COLO829 (cell line): ENCODE measurements around the gene CCNF.
"Not testable (repeated sequence)": the region's sequence is repeated elsewhere in the genome, so short reads cannot be mapped to it uniquely, and the experiment has no call there.

Experiments used
- DNase-seq: peaks from one replicate; pipeline ENCODE4 v3.0.0; 2012; ENCODE audit warnings: low spot score

CCNF gene

GRCh38 chr16:2428051-2428783, 1.0 kb upstream of the CCNF start:
- DNase-seq = no peak

- DNase-seq = no peak
These were observed 538 bp upstream of the CCNF start for GRCh38 chr16:2428784-2429033.

GRCh38 chr16:2429771-2430663, 770 bp downstream of the CCNF start:
- DNase-seq = no peak

GRCh38 chr16:2432286-2432685, 3.0 kb downstream of the CCNF start:
- no peak for DNase-seq

- no peak for DNase-seq
These were observed 3.7 kb downstream of the CCNF start for GRCh38 chr16:2432801-2433505.

- not testable (repeated sequence) for DNase-seq
These were observed 6.0 kb downstream of the CCNF start for GRCh38 chr16:2435236-2435635.

- no peak for DNase-seq
These were observed 6.9 kb downstream of the CCNF start for GRCh38 chr16:2436110-2436509.

- no peak for DNase-seq
These were observed 8.0 kb downstream of the CCNF start for GRCh38 chr16:2437032-2437790.

DNA sequence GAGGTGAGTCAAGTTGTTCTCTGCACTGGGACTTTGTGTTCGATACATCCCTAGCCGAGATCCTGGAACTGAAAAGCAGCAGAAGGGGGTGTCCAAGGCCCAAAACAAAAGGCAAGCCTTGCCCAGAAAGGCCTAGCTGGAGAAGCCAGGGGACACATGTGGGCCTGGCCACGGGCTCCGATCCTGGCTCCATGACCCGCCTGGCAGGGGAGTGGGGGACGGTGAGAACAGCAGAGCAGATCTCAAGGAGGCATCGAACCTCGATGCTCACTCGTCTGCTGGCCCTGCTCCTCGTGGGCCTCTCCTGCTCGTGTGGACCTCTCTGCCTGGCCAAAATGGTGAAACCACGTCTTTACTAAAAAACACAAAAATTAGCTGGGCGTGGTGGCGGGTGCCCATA, 8.9 kb downstream of the CCNF start:
- DNase-seq = no peak

DNA sequence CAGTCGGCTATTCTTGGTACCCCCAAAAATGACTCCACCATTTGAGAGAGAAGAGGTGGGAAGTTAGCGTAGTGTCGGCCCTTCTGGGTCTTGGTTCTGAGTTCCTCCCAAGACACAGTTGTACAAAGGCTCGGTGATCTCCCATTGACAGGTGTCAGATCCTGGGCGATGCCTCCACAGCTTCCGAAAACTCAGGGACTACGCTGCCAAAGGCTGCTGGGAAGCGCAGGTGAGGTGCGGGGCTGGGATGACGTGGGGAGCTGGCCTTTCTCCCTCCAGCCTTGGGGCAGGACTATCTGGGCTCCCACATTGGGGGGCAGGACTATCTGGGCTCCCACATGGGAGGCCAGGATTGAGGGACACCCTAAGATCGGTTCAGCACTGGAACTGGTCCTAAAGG, 10.4 kb downstream of the CCNF start:
- no peak for DNase-seq

GRCh38 chr16:2441143-2441804, 12.0 kb downstream of the CCNF start:
- DNase-seq = not testable (repeated sequence)

DNA sequence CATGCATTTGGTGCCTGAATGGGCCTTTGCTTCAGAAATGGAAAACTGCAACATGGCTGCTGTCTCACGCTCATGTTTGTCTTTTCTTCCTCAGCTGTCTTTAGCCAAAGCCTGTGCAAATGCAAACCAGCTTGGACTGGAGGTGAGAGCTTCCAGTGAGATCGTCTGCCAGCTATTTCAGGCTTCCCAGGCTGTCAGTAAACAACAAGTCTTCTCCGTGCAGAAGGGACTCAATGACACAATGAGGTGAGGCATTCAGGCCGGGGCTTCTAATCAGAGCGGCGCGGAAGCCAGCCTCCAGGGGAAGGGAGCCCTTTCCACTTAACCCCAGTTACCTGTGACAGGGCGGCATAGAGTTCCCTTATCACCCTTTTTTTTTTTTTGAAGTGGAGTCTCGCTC, 14.3 kb downstream of the CCNF start:
- no peak for DNase-seq

DNA sequence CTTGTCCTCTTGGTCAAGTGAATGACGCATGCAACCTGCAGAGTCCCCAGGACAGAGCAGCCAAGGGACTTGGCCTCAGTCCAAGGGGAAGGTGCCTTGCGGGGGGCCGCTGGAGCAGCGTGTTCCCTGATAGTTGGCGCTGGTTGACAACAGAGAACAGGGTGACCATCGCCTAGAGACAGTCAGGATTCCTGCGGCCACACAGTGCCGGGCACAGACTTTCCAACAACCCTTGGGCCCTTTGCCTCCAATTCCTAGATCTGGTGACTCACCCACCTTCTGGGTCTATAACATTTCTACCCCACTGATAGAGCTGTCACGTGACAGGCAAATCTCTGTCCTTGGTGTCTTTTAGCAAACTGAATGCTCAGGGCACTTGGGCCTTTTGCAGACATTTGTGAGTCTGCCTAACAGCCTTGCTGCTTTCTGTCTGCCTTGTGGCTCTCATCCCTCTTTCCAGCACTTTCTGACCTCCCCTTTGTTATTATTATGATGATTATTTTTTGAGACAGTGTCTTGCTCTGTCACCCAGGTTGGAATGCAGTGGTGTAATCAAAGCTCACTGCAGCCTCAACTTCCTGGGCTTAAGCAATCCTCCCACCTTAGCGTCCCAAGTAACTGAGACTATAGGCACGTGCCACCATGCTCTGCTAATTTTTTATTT, 18.8 kb downstream of the CCNF start:
- DNase-seq = no peak

GRCh38 chr16:2449118-2449517, 19.9 kb downstream of the CCNF start:
- DNase-seq = no peak

- DNase-seq = no peak
These were observed 21.3 kb downstream of the CCNF start for GRCh38 chr16:2450535-2450934.

- no peak for DNase-seq
These were observed 21.7 kb downstream of the CCNF start for GRCh38 chr16:2450975-2451381.

DNA sequence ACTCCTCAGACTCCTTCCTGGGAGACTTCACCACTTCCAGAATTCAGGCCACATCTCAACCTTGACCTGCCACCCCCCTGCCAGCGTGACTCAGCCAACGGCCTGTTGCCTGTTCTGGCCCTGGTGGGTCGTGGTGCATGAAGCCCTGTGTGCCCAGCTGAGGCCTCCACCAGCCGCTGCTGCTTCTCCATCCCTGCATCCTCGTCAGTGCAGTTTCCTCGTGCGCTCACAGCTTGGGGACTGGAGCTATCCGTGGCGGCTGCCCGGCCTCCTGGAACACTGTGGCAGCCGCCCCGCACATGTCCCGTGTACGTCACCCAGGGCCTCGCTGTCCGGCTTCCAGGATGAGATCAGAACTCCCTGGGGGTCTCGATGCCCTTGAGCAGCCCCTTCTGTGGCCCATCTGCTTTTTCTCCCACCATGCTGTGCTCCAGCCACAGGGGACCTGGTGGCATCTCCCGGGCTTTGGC, 22.6 kb downstream of the CCNF start:
- no peak for DNase-seq

DNA sequence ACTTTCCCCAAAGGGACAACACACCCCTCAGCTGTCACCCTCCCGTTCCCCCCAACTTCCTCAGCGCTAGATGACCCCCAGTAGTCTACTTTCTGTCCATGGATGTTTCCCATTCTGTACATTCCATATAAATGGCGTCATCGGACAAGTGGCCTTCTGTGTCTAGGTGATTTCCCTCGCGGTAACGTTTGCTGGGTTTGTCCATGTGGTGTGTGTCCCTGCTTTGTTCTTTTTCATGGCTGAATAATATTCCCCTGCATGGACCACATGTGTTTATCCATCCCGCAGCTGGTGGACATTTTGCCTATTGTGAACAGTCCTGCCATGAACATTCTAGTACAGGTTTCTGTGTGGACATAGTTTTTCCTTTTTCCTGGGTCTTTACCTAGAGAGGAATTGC, 23.4 kb downstream of the CCNF start:
- no peak for DNase-seq

DNA sequence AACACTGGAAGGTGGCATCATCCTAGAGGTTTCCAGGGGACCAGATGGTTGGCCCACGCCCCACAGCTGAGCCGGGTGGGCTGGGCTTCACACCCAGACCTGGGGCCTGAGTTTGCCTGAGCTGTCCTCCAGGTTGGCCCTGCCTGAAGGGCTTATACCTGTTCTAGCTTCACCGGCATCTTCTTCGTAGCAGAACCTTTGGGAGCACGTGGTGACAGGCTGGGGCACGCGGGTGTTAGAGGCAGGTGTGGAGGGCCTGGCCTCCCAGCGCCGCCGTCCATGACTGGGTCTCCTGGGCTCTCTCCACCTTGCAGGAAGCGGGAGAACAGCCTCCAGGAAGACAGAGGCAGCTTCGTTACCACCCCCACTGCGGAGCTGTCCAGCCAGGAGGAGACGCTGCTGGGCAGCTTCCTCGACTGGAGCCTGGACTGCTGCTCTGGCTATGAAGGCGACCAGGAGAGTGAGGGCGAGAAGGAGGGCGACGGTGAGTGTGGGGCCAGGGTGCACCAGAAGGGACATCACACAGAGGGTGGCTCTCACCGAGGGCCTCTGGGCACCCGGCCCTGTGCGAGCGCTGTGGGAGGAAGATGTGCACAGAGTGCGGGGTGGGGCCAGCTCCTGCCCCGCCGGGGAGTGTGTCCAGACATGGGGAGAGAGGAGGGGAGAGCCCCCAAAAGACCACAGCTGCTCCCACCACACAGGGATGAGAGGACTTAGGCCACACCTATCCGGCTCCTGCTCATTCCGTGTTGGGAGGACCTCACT, 26.0 kb downstream of the CCNF start:
- DNase-seq = no peak

DNA sequence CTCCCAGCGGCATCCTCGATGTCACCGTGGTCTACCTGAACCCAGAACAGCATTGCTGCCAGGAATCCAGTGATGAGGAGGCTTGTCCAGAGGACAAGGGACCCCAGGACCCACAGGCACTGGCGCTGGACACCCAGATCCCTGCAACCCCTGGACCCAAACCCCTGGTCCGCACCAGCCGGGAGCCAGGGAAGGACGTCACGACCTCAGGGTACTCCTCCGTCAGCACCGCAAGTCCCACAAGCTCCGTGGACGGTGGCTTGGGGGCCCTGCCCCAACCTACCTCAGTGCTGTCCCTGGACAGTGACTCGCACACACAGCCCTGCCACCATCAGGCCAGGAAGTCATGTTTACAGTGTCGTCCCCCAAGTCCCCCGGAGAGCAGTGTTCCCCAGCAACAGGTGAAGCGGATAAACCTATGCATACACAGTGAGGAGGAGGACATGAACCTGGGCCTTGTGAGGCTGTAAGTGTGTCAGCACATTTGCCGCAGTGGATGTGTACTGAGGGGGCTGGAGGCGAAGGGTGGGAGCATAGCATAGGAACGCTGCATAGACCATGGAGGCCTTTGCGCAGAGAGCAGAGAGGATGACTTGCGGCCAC, 27.4 kb downstream of the CCNF start:
- no peak for DNase-seq
